A549 (cell line): ENCODE results near the gene CHST2. TPM values are rescaled to one million over a fixed set of nuclear protein-coding genes. Genes with fewer than 3 reads are reported as not detected.

Experiments used
- ATAC-seq, 2 experiments: fragments of 200-7000 bp in 1 of 2; fragments of >200 bp in 1 of 2; cut with Nextera tagmentation in 1 of 2; cut with Tn5 transposase in 1 of 2; 3 replicates each; pipeline versions ENCODE4 v1.8.0 to v1.9.1; 2018 to 2020; ENCODE audit warnings: mild to moderate bottlenecking in 1 of 2, moderate library complexity in 1 of 2
- CTCF ChIA-PET: fragments of 300-600 bp; sonication (Branson Sonifier 250); formaldehyde crosslinking; extraction: SDS; loops from one replicate; lab custom pipeline; 2021; ENCODE audit warnings: antibody characterized with exemption, inconsistent platforms; lab: Yijun Ruan, JAX
- POLR2A ChIA-PET: fragments of 350-600 bp; formaldehyde crosslinking; extraction: SDS; loops from one replicate; lab custom pipeline; 2021; ENCODE audit warnings: antibody characterized with exemption, inconsistent platforms; lab: Yijun Ruan, JAX
- DNase-seq, 2 experiments: peaks; one replicate each; pipeline versions ENCODE4 v3.0.0 to v3.0.0-alpha.2; 2011 to 2016; ENCODE audit warnings: low read depth in 1 of 2, low spot score in 1 of 2
- FAIRE-seq: peaks from 2 replicates; lab custom pipeline; 2011; peaks lifted over from hg19 to GRCh38; lab: Jason Lieb, UNC
- H3K27ac ChIP-seq, 2 experiments: fragments of >200 bp; sonication (Bioruptor Twin); formaldehyde crosslinking; 3 replicates each; pipeline ENCODE4 v1.5.1; 2016 to 2017
- H3K4me1 ChIP-seq: fragments of >200 bp; sonication (Bioruptor Twin); formaldehyde crosslinking; 3 replicates; pipeline ENCODE4 v1.6.1; 2016
- H3K4me2 ChIP-seq: fragments of >200 bp; sonication (Bioruptor Twin); formaldehyde crosslinking; 3 replicates; pipeline ENCODE4 v1.6.1; 2016
- H3K4me3 ChIP-seq: fragments of >200 bp; sonication (Bioruptor Twin); formaldehyde crosslinking; 3 replicates; pipeline ENCODE4 v1.5.1; 2016
- H3K9me3 ChIP-seq: fragments of >200 bp; sonication (Bioruptor Twin); formaldehyde crosslinking; 3 replicates; pipeline ENCODE4 v1.6.1; 2016
- CBX8 ChIP-seq: fragments of 200-600 bp; sonication (generic); IDR thresholded peaks from 2 replicates; pipeline ENCODE4 v1.6.1; 2016
- EP300 ChIP-seq, 2 experiments: fragments of >200 bp; sonication (Bioruptor Twin); formaldehyde crosslinking; IDR thresholded peaks; 2 replicates in 1 of 2; 3 replicates in 1 of 2; pipeline ENCODE4 v1.6.1; 2016 to 2017
- ESRRA ChIP-seq: fragments of 150-350 bp; IDR thresholded peaks from 2 replicates; pipeline ENCODE4 v1.6.1; 2014; ENCODE audit warnings: mild to moderate bottlenecking, low read length, borderline replicate concordance
- FOSL2 ChIP-seq, 2 experiments: fragments of 450-650 bp in 1 of 2; fragments of >200 bp in 1 of 2; sonication (Bioruptor Twin) in 1 of 2; formaldehyde crosslinking; IDR thresholded peaks; 2 replicates each; pipeline versions ENCODE4 v1.5.0 to v1.6.1; 2016 to 2020; ENCODE audit warnings: mild to moderate bottlenecking in 1 of 2, moderate library complexity in 1 of 2
- HOXA7 ChIP-seq: fragments of 250-450 bp; sonication (Bioruptor Pico); IDR thresholded peaks from 2 replicates; pipeline ENCODE4 v1.5.0; 2020; ENCODE audit warnings: mild to moderate bottlenecking, moderate library complexity
- HOXB5 ChIP-seq: fragments of 250-450 bp; sonication (Bioruptor Pico); IDR thresholded peaks from 2 replicates; pipeline ENCODE4 v1.5.0; 2020; ENCODE audit warnings: mild to moderate bottlenecking, moderate library complexity
- JUN ChIP-seq, 2 experiments: fragments of >200 bp; sonication (Bioruptor Twin); formaldehyde crosslinking; IDR thresholded peaks; 2 replicates in 1 of 2; 3 replicates in 1 of 2; pipeline ENCODE4 v1.6.1; 2016 to 2017
- KDM1A ChIP-seq: fragments of 200-600 bp; sonication (generic); IDR thresholded peaks from 2 replicates; pipeline ENCODE4 v1.6.1; 2016; ENCODE audit warnings: low read depth, mild to moderate bottlenecking
- KDM5A ChIP-seq: fragments of 200-600 bp; sonication (generic); IDR thresholded peaks from 2 replicates; pipeline ENCODE4 v1.6.1; 2016; ENCODE audit warnings: antibody characterized with exemption, mild to moderate bottlenecking
- MAFK ChIP-seq: fragments of 450-650 bp; IDR thresholded peaks from 2 replicates; pipeline ENCODE4 v1.6.1; 2014; ENCODE audit not compliant: partially characterized antibody
- MAZ ChIP-seq: fragments of 150-350 bp; IDR thresholded peaks from 2 replicates; pipeline ENCODE4 v1.6.1; 2014; ENCODE audit warnings: antibody characterized with exemption, low read depth, low read length, borderline replicate concordance
- NFE2L2 ChIP-seq: fragments of 150-350 bp; conservative IDR thresholded peaks from 2 replicates; pipeline ENCODE4 v1.6.1; 2014; ENCODE audit warnings: low read length
- NR3C1 ChIP-seq: fragments of >200 bp; sonication (Bioruptor Twin); formaldehyde crosslinking; IDR thresholded peaks from 3 replicates; pipeline ENCODE4 v1.6.1; 2017
- RARB ChIP-seq: fragments of 250-450 bp; sonication (Bioruptor Pico); IDR thresholded peaks from 2 replicates; pipeline ENCODE4 v1.8.0; 2021; ENCODE audit warnings: mild to moderate bottlenecking, moderate library complexity
- RCOR1 ChIP-seq: fragments of 150-350 bp; IDR thresholded peaks from 2 replicates; pipeline ENCODE4 v1.6.1; 2014; ENCODE audit warnings: antibody characterized with exemption, low read length, low read depth
- RFX5 ChIP-seq: fragments of 450-650 bp; IDR thresholded peaks from 2 replicates; pipeline ENCODE4 v1.7.1; 2014; ENCODE audit warnings: antibody characterized with exemption, mild to moderate bottlenecking, moderate library complexity
- SMC3 ChIP-seq: fragments of >200 bp; sonication (Bioruptor Twin); formaldehyde crosslinking; IDR thresholded peaks from 3 replicates; pipeline ENCODE4 v1.6.1; 2018; ENCODE audit warnings: inconsistent platforms
- WGBS: methylation state at CpG from one replicate; pipeline ENCODE4 v1.1.6; 2017; ENCODE audit errors: missing lambda C conversion rate; 5-methylcytosine and 5-hydroxymethylcytosine counted together
- polyA plus RNA-seq, 4 experiments: library from polyadenylated mRNA; depleted of rRNA in 3 of 4; stranded (reverse); fragments of >200 nt; fragmentation: RNase III in 1 of 4; extraction: RNeasy Plus Mini Kit Qiagen cat#74134 plus additional on column Dnase treatment in 1 of 4; gene quantifications; 2 replicates in 3 of 4; 3 replicates in 1 of 4; pipeline ENCODE4 v1.2.3, GENCODE V29; 2011 to 2017
- TF ChIP-seq, protein P1 (sequence below): fragments of 150-350 bp; IDR thresholded peaks from 2 replicates; pipeline ENCODE4 v1.6.1; 2014; ENCODE audit warnings: low read depth, mild to moderate bottlenecking, low read length
- TF ChIP-seq, protein P2 (sequence below): IDR thresholded peaks from 2 replicates; pipeline ENCODE4 v1.6.1; 2012
- TF ChIP-seq, protein P3 (sequence below): fragments of 450-650 bp; IDR thresholded peaks from 2 replicates; pipeline ENCODE4 v1.6.1; 2014; ENCODE audit warnings: antibody characterized with exemption
- TF ChIP-seq, protein P4 (sequence below): fragments of 250-450 bp; sonication (Bioruptor Pico); IDR thresholded peaks from 2 replicates; pipeline ENCODE4 v1.5.0; 2021; ENCODE audit warnings: mild to moderate bottlenecking, moderate library complexity, borderline replicate concordance

Gene CHST2
- polyA plus RNA-seq, 2 of the 4 experiments (the other 2 are of a cell fraction) = 0.04 to 0.26 TPM

DNA sequence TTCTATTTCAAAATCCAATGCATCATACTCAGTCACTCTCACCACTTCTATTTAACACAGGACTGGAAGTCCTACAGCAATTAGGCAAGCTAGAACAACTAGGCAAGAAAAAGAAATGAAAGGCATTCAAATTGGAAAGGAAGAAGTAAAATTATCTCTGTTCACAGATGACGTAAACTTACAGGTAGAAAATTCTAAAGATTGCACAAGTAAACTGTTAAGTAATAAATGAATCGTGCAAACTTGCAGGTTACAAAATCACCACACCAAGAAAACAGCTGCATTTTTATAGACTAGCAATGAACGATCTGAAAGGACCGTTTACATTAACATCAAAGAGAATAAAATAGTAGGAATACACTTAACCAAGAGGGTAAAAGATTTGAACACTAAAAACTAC, 36.2 kb downstream of the CHST2 start:
- no peak overlapping the region for H3K4me2 ChIP-seq
- POLR2A ChIA-PET = no interaction called here
- no peaks in the 10 kb centered on the region for H3K4me1 ChIP-seq
- no peak overlapping the region for H3K27ac ChIP-seq
- DNase-seq (no peak), FAIRE-seq (no peak), ATAC-seq (no peak)
- TF ChIP-seq MAFK = no peak
- no peak for TF ChIP-seq MAZ
- TF ChIP-seq SMC3 = no peak
- no peak overlapping the region for H3K4me3 ChIP-seq
- 17% methylated on average over 4 of the region's 4 CpGs for WGBS
- no peaks in the 10 kb centered on the region for H3K9me3 ChIP-seq
- CTCF ChIA-PET = no interaction called here

DNA sequence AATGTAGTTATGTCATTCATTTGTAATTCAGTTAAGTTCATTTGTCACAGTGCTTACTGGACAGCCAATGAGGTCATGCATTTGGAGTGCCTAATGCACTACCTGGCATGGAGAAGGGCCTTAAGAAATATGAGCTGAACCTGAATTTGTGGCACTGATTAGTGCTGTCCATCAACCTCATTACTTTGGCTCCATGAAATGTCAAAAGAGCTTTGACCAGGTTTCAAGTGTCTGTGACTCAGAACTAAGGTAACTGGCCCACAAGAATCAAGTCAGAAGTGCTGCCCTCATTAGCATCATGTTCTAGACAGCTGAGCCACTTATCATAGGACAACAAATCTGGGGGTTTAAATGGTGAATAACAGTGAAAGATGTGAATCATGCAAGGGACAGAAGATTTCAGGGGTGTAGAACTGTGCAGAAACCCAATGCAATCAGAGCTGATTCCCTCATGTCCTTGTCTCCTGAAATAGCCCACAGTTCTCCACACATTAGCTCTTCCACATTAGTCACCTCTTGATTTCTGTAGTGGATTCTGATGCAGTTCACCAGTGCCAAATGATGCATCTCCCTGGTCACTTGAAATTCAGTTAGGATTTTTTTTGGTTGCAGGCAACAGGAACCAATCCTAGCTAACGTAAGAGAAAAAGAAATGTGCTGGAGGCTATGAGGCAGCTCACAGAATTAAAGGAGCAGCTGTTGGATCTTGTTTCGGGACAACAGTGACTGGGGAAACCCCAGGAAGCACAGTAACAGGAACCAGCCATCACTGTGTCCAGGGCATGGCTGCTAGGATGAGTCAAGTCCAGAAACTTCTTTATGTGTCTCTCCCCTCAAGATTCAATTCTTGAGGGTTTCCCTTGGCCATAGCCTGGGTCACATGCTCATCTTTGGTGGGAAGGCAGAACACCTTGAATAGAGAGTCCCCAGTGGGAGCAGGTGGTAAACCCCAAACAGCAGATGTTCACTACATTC, 38.7 kb downstream of the CHST2 start:
- Histone ChIP-seq H3K9me3 (no peaks in the 10 kb centered on the region), H3K4me1 (no peaks in the 10 kb centered on the region), H3K4me3 (no peak overlapping the region), H3K27ac (no peak overlapping the region), H3K4me2 (no peak overlapping the region)
- ChIA-PET POLR2A (no interaction called here), CTCF (no interaction called here)
- no peak for TF ChIP-seq CBX8
- no peak for TF ChIP-seq RCOR1
- TF ChIP-seq RFX5 = no peak
- TF ChIP-seq MAZ = no peak
- no peak for TF ChIP-seq KDM1A
- TF ChIP-seq NFE2L2 = no peak
- 6% methylated on average over 2 of the region's 2 CpGs for WGBS
- ATAC-seq (no peak; a peak in 1 of 6 replicates), FAIRE-seq (no peak), DNase-seq (no peak)

DNA sequence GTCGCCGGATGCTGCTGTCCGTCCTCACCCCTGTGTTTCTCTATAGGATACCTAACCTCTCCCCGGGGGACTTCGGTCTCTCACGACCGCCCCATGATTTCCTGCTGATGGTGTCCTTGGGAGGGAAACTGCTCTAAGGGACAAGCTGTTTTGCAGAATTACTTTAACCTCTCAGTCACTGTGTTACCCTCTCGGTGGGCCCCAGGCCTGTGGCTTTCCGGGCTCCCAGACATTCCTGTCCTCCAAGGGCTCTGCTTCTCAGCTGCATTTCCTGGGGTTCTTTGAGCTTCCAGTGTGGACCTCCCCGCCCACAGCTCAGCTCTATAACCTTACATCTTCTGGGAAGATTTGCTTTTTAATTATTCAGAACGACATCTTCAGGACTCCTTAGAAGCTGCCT, 40.9 kb downstream of the CHST2 start:
- no peak for ATAC-seq
- POLR2A ChIA-PET = no interaction called here
- 44% methylated on average over 11 of the region's 11 CpGs for WGBS
- DNase-seq = no peak
- no peak overlapping the region for H3K4me2 ChIP-seq
- no peak overlapping the region for H3K4me3 ChIP-seq
- H3K27ac ChIP-seq = no peak overlapping the region
- TF ChIP-seq FOSL2 (IDR thresholded peaks at IDR 0.05) = no peak
- TF ChIP-seq FOSL2 (CRISPR knock-in tag; IDR thresholded peaks at IDR 0.05) = no peak
- no peak for TF ChIP-seq RARB (CRISPR knock-in tag)
- TF ChIP-seq, protein P1, sequence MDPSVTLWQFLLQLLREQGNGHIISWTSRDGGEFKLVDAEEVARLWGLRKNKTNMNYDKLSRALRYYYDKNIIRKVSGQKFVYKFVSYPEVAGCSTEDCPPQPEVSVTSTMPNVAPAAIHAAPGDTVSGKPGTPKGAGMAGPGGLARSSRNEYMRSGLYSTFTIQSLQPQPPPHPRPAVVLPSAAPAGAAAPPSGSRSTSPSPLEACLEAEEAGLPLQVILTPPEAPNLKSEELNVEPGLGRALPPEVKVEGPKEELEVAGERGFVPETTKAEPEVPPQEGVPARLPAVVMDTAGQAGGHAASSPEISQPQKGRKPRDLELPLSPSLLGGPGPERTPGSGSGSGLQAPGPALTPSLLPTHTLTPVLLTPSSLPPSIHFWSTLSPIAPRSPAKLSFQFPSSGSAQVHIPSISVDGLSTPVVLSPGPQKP = no peak
- TF ChIP-seq, all 56 proteins: peak for 0
- no peak for FAIRE-seq
- CTCF ChIA-PET = interaction anchor here (1.2 kb wide), 1 partner anchor 484 kb away, joined by 4 read pairs; no protein-coding TSS in a partner anchor
- H3K4me1 ChIP-seq = no peaks in the 10 kb centered on the region
- no peaks in the 10 kb centered on the region for H3K9me3 ChIP-seq

DNA sequence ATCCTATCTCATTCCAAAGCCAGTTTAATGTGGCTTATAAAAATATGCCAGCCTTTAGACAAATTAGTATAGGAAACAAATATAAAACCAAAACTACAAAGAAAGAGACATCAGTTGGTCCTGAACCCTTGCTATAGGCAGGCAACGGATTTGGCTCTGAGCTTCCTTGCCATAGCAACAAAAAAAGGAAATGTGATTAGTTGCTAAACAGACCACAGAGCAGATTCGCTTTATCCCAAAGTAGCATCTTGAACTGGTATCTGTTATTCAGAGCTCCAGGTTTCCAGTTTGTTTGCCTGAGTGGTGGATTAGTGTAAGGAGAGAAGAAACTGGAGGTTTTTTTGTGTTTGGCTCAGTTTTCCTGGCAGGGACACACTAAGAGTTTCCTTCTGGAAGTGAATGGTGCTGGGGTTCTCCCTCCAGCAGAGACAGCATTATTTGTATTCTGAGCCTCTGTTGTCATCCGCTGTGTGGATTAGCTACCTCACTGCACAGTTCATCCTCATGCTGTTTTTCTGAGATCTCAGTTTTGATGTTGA, 44.1 kb downstream of the CHST2 start:
- ChIA-PET POLR2A (no interaction called here), CTCF (interaction anchor here (0.6 kb wide), 1 partner anchor 17 kb away, joined by 3 read pairs; no protein-coding TSS in a partner anchor)
- TF ChIP-seq, protein P2, sequence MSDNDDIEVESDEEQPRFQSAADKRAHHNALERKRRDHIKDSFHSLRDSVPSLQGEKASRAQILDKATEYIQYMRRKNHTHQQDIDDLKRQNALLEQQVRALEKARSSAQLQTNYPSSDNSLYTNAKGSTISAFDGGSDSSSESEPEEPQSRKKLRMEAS = no peak
- TF ChIP-seq NR3C1 = no peak
- no peak for TF ChIP-seq ESRRA
- TF ChIP-seq, protein P3, sequence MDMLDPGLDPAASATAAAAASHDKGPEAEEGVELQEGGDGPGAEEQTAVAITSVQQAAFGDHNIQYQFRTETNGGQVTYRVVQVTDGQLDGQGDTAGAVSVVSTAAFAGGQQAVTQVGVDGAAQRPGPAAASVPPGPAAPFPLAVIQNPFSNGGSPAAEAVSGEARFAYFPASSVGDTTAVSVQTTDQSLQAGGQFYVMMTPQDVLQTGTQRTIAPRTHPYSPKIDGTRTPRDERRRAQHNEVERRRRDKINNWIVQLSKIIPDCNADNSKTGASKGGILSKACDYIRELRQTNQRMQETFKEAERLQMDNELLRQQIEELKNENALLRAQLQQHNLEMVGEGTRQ = no peak
- no peak for TF ChIP-seq EP300 (IDR thresholded peaks at IDR 0.05)
- TF ChIP-seq, protein P4, sequence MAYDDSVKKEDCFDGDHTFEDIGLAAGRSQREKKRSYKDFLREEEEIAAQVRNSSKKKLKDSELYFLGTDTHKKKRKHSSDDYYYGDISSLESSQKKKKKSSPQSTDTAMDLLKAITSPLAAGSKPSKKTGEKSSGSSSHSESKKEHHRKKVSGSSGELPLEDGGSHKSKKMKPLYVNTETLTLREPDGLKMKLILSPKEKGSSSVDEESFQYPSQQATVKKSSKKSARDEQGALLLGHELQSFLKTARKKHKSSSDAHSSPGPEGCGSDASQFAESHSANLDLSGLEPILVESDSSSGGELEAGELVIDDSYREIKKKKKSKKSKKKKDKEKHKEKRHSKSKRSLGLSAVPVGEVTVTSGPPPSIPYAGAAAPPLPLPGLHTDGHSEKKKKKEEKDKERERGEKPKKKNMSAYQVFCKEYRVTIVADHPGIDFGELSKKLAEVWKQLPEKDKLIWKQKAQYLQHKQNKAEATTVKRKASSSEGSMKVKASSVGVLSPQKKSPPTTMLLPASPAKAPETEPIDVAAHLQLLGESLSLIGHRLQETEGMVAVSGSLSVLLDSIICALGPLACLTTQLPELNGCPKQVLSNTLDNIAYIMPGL (CRISPR knock-in tag) = no peak
- TF ChIP-seq KDM5A = no peak
- TF ChIP-seq HOXB5 = no peak
- TF ChIP-seq JUN (IDR thresholded peaks at IDR 0.05) = no peak
- TF ChIP-seq HOXA7 (CRISPR knock-in tag) = no peak
- no peak overlapping the region for H3K27ac ChIP-seq
- DNase-seq = no peak
- H3K4me1 ChIP-seq = no peaks in the 10 kb centered on the region
- no peak overlapping the region for H3K4me3 ChIP-seq
- no peak overlapping the region for H3K4me2 ChIP-seq
- WGBS = 32% methylated on average over 3 of the region's 3 CpGs
- no peak for ATAC-seq
- FAIRE-seq = no peak
- H3K9me3 ChIP-seq = no peaks in the 10 kb centered on the region
